ENCODE measurements around the gene CTIF.

Gene CTIF

GRCh38 chr18:48534364-48534763 is 4.5 kb upstream of the CTIF start:
- DNase-seq, result peak; percentile 51

GRCh38 chr18:48535956-48536355 is 2.9 kb upstream of the CTIF start:
- DNase-seq, result no peak

DNA sequence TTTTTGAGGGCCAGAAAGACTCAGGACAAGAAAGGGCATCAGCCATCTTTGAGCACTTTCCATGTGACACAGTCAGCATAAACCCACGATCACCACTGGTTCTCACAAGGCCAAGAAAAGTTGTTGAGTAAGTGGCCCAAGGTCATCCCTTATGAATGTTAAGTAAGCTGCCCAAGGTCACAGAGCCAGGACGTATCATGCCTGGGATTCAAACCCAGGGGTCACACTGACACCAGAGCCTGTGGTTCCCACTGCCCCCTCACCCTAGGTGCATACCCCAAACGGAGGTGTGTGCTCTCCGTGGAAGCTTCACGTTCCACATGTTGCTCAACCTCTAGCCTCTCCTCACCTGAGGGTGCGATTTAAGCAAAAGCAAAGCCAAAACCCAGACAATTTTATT is 2.3 kb upstream of the CTIF start:
- no peak for DNase-seq

DNA sequence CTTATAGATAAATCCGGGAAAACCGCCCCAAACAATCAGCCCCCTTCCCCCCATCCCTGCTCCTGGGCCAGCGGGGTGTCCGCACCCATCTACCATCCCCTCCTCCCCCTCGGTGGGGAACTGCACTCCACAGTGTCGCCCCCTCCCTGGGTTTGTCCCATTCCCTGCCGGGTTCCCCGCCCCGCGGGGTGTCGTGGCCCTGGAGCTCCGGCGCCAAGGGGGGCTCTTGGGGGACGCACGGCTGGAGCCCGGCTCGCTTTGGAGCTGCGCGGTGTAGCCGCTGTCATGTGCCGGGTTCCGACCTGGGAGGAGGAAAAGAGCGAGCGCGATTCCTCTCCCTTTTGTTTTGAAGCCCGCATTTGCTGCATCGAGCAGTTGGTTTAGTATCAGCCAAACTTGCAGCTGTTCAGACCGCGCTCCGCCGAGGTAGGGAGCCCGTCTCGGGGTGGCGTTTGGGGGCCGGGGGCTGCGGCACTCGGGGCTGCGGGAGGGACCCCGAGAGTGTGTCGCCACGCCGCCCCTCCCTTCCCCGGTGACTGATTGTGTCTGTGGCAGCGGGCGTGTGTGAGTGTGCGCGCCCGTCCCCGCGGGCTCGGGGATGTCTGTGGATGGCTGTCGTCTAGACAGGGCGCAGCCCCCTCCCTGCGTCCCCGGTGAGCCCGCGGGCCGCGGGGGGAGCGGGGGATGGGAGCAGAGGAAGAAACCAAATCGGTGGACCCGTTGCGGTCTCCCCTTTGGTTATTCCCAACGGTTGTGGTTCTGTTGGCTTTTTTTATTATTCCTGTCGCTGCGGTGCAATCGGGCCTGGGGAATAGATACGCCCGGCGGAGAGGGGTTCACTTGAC is 797 bp downstream of the CTIF start:
- peak; percentile 53 for DNase-seq

DNA sequence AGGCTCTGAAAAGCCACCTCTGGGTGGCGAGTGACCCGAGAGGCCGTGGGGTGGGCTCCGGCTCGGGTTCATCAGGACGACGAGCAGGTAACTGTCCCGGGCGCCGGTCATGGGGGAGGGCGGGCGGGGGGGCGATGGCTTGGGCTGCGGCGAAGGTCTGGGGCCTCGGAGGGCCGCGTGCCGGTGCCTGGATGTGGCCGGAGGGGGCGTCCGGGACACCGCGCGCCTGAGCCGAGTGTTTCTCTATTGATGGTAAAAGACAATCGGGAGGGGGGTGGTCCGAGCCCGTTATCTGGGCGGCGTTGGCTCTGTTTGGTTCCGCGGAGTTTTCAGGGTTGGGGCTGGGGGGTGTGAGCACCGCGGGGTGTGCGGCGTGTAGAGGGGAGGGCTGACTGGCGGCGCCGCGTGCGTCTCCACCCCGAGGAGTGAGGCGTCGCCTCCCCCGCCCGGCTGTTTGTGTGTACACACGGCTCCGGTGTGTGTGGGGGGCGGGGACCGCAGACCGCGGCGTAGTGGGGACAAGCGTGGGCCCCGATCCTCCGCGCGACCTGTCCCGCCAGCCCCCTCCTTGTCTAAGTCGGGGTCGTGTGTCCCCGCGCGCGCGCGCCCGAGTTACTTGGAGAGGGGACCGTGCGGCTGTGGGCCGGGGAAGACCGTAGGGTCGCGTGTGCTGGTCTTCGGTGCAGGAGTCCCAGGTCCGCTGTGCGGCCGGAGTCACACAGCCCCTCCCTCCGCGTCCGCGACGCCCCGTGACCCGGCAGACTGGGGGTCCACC is 1.6 kb downstream of the CTIF start:
- DNase-seq, result peak; percentile 73

- DNase-seq, result peak; percentile 77
Observed at GRCh38 chr18:48541026-48541746, 2.4 kb downstream of the CTIF start.

DNA sequence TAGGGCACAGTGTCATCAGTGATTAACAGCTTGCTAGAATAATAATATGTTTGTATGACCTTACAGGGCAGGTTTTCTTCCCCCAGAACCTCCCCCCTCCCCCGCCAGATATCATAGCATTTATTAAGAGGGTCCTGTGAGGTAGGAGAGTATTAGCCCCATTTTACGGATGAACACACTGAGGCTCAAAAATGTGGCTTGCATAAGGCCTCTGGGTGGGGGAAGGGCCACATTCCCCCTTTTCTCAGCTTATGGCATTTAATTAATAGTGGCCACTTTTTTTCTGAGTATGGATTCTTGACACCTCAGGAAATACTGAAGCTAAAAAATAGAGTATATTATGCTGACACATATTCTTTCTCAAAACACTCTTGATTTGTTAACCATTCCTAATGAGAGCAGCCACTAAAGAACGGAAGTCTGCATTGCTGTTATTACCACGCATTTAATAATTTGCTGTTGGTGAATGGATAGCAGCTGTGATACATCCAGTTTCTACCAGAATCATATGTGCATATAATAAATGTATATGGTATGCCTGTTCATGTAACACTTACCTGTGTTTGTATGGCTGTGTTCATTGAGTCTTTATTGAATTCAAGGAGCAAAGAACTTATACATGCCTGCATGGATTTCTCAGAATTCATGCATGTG is 3.0 kb downstream of the CTIF start:
- no peak for DNase-seq

- DNase-seq, result no peak
Observed at GRCh38 chr18:48542513-48543181, 3.8 kb downstream of the CTIF start.

DNA sequence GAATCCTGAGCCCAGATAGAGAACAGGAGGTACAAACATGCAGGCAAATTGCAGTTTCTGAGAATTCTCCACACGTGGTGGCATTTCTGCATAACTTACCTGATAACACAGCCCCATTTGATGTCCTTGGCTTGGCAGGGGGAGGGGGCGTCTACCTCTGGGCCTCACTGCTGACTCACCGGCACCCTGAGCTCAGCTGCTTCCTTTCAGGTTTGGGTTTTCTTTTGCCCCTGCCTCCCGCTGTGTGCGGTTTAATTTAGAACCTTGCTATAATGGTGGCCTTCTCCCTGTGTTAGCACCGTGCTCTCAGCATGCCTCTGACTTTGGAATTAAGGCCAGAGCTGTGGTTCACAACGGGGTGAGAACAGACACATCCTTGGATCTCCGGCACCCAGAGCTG is 4.4 kb downstream of the CTIF start:
- peak; percentile 32 for DNase-seq

DNA sequence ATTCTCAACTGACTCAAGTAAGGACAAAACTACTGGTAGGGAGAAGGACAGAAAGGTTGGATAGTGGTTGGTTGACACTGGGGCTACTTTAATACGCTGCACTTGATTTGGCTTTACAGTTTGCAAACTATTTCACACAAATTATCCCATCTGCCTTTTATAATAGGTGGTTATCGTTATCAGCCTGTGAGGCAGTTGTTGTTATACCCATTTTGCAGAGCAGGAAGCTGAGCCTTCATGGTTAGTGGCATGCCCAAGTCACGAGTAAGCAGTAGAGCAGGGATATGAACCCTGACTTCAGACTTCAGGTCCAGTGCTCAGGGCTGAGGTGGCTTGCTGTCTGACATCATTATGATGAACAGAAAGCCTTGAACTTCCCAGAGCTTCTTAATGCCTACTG is 5.3 kb downstream of the CTIF start:
- no peak for DNase-seq

- DNase-seq, result no peak
Observed at GRCh38 chr18:48544661-48545415, 6.0 kb downstream of the CTIF start.

DNA sequence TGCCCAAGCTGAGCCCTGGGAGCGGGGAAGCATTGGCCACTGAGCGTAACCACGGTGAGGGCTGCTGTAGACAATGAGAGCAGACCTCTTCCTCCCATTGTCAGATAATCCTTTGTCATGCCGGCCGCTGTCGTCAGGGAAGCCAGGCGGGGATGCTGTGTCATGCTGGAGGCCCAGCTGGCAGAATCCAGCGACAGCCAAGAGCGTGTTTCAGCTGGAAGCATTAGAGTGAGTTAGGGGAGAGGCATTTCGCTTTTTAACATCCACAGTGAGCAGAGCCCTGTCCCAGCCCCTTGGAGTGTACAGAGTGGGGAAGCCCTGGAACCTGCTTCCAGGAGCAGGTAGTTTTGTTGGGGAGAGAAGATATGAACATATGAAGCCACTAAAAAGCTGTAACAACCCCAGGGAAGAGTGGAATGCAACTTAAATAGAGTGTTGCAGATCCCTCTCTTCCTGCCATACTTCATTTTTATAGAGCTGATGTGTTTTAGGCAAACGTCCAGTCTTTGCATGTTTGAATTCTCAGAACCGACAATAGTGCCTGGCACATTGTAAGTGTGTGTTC is 7.0 kb downstream of the CTIF start:
- peak; percentile 85 for DNase-seq

GRCh38 chr18:48546396-48546795 is 7.6 kb downstream of the CTIF start:
- DNase-seq, result peak; percentile 85

GRCh38 chr18:48547531-48547981 is 8.7 kb downstream of the CTIF start:
- DNase-seq, result no peak

GRCh38 chr18:48548011-48548771 is 9.4 kb downstream of the CTIF start:
- peak; percentile 91 for DNase-seq

DNA sequence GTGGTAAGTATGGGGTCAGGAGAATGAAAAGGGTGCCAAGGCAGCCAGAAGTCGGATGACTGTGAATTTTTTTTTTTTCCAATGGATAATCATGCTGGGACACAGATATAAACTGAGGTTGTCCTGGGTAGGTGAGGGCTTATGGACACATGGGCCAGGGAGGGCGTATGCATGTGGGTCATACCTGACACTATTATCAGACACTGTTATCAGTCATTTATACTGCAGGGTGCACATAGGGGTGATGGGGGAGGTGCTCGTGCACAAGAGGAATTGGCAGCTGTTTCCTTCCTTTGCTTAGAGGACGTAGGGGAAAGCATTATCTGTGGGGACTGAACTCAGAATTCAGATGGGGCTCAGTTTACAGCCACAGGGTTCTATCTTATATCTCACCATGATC is 10.1 kb downstream of the CTIF start:
- no peak for DNase-seq

DNA sequence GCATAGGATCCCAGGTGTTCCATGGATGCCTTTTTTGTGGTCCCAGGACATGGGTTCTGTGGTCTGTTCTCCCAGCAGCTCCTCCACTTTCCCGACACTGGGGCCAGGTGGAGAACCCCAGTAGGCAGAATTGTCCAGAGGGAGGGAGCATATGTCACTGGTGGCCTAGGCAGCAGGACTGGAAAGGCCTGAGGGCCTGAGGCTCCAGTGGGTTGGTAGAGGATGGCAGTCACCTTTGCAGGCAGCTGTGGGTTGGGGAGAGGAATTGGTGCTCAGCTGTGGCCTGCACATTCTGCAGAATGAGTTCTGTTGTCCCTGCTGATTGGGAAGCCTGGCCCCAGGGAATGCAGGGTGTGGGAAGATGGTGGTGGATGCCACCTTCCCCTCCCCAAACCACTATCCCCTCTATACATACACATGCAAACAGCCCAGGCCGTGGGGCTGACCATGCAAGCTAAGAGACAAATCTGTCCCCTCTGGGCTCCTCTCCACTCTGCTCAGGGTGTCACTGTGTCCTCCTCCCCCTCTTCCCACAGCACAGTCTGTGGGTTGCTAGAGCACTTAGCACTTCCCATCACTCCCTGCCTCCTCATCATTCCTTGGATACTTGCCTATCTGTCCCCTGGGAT is 11.4 kb downstream of the CTIF start:
- no peak for DNase-seq

- DNase-seq, result no peak
Observed at GRCh38 chr18:48551100-48551499, 12.3 kb downstream of the CTIF start.

DNA sequence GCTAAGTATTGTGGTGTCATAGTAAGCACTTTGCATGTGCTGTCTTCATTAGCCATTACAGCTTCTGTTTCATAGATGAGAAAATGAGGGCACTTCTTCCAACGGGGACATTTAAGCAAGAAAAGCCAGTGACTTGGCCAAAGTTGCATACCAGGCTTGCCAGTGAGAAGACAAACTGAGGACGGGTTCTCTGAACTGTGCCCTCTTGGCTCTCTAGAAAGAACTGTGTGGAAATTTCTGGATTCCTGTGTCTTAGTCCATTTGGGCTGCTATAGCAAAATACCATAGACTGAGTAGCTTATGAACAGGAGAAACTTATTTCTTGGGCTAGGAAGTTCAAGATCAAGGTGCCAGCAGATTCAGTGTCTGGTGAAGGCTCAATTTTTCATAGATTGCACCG is 13.3 kb downstream of the CTIF start:
- no peak for DNase-seq

DNA sequence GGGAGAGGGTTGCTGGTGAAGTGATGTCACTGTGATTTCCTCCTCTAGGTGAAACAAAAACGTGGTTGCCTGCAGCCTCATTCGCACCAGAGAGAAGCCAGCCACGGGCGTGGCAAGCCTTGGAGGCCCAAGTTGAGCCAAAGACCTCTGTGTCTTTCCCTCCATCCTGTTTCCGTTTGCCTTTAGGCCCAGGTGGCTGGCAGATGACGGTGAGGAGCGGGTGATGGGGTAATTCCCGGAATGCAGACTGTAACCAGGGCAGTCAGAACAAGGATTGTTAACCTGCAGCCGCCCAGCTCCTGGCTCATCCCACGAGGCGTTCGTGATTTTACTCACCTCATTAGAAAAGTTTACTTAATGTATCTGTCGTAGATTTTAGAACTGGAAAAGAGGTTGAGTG is 14.4 kb downstream of the CTIF start:
- peak; percentile 25 for DNase-seq
